NCI-H345 treated with DMSO at 0.1 percent for 48 hours (cell line): Measurements from ENCODE around the gene SIGLEC1.
A peak's percentile ranks its signal among the peaks of the same experiment; 100 is the strongest.

ENCODE experiments used
- DNase-seq: peaks from one replicate; lab custom pipeline; 2025; ENCODE audit not compliant: unreplicated experiment; lab: John Stamatoyannopoulos, UW

SIGLEC1 gene

GRCh38 chr20:3712279-3712873, at the start of gene SIGLEC1:
SIGLEC1 (minus strand) TSS chr20:3712600; CDS start chr20:3707128, 5,472 bp downstream.
- no peak for DNase-seq

GRCh38 chr20:3760655-3761348, 48.4 kb upstream of the SIGLEC1 start:
- DNase-seq = no peak

- no peak for DNase-seq
Observed at GRCh38 chr20:3759884-3760283, 47.5 kb upstream of the SIGLEC1 start.

GRCh38 chr20:3759316-3759823, 47.0 kb upstream of the SIGLEC1 start:
- DNase-seq = no peak

GRCh38 chr20:3758566-3758965, 46.2 kb upstream of the SIGLEC1 start:
- no peak for DNase-seq

- DNase-seq = no peak
Observed at GRCh38 chr20:3757268-3757667, 44.9 kb upstream of the SIGLEC1 start.

- no peak for DNase-seq
Observed at GRCh38 chr20:3755814-3756480, 43.5 kb upstream of the SIGLEC1 start.

GRCh38 chr20:3755269-3755668, 42.9 kb upstream of the SIGLEC1 start:
- DNase-seq = no peak

- DNase-seq = no peak
Observed at GRCh38 chr20:3754276-3754630, 41.9 kb upstream of the SIGLEC1 start.

GRCh38 chr20:3753501-3754275, 41.3 kb upstream of the SIGLEC1 start:
- no peak for DNase-seq

GRCh38 chr20:3753098-3753497, 40.7 kb upstream of the SIGLEC1 start:
- DNase-seq = peak; percentile 44

GRCh38 chr20:3752386-3752759, 40.0 kb upstream of the SIGLEC1 start:
- DNase-seq = no peak

GRCh38 chr20:3751675-3752385, 39.4 kb upstream of the SIGLEC1 start:
- DNase-seq = peak; percentile 65

- DNase-seq = no peak
Observed at GRCh38 chr20:3751305-3751674, 38.9 kb upstream of the SIGLEC1 start.

- peak; percentile 47 for DNase-seq
Observed at GRCh38 chr20:3749689-3750531, 37.5 kb upstream of the SIGLEC1 start.

- no peak for DNase-seq
Observed at GRCh38 chr20:3749087-3749688, 36.8 kb upstream of the SIGLEC1 start.

GRCh38 chr20:3748073-3748472, 35.7 kb upstream of the SIGLEC1 start:
- DNase-seq = no peak

GRCh38 chr20:3747471-3747870, 35.1 kb upstream of the SIGLEC1 start:
- no peak for DNase-seq

GRCh38 chr20:3745686-3746173, 33.3 kb upstream of the SIGLEC1 start:
- no peak for DNase-seq
